Measurements from ENCODE around the gene TMEM30A. TPM values are rescaled to one million over a fixed set of nuclear protein-coding genes. Genes with fewer than 3 reads are reported as not detected.

The TMEM30A gene
- total RNA-seq, 2 experiments from 2014 or later, result 18.2 to 32.1 TPM

DNA sequence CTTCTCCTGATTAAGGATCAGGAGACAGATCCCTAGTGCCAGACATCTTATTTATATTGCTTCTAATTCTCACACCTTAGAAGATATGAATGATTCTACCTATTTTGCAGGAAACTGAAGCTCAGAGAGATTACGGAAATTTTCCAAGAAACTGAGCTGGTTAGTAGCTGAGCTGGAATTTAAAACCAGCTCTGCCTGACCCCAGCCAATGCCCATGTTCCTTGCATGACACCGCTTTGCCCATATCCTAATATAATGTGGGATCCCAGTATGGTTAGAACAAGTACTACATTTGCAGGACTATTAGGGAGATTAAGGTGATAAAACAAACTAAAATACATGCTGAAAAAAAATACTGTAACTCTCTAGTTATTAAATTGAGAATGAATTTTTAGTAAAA lies 1.9 kb downstream of the TMEM30A start:
- Histone ChIP-seq H3K27ac (ENCODE audit: low read depth, low read length, poor library complexity, severe bottlenecking) (no peak overlapping the region), H3K4me2 (ENCODE audit: low read length) (peak overlapping the region; percentile 98), H3K4me3 (ENCODE audit: low read depth, low read length, poor library complexity, severe bottlenecking) (peak overlapping the region; percentile 94), H3K36me3 (ENCODE audit: insufficient read depth, low read length) (no peaks in the 10 kb centered on the region), H3K79me2 (ENCODE audit: insufficient read depth, low read depth, low read length) (peaks cover 94% of the 10 kb centered on the region), H3K9me3 (ENCODE audit: low read length) (no peaks in the 10 kb centered on the region), H2AFZ (ENCODE audit: low read length) (no peak overlapping the region), H4K20me1 (ENCODE audit: insufficient read depth, low read length) (peaks cover 22% of the 10 kb centered on the region), H3K9me2 (ENCODE audit: insufficient read depth, low read length) (no peaks in the 10 kb centered on the region), H3K4me1 (ENCODE audit: insufficient read depth, low read length, poor library complexity, severe bottlenecking) (peaks cover 35% of the 10 kb centered on the region)
- no peak for DNase-seq (ENCODE audit: low spot score)
- POLR2A ChIA-PET, result interaction anchor here (0.5 to 3.8 kb wide), 5 partner anchors 11 to 32 kb away, joined by 3 to 36 read pairs (median 3); no protein-coding TSS in a partner anchor
- TF ChIP-seq EZH2phosphoT487 (IDR thresholded peaks at IDR 0.05; ENCODE audit: borderline replicate concordance, low read depth, low read length), result no peak
- intact Hi-C loops (cut with micrococcal nuclease; ENCODE audit: unreplicated experiment), result no loop called here
- CTCF ChIA-PET (ENCODE audit: unreplicated experiment), result interaction anchor here (1.2 kb wide), 1 partner anchor 24 kb away, joined by 3 read pairs; no protein-coding TSS in a partner anchor
- BruUV-seq (replicated peaks), result no TSS peak

GRCh38 chr6:75281653-75282052 lies 2.9 kb downstream of the TMEM30A start:
- Histone ChIP-seq H3K4me2 (ENCODE audit: low read length) (peak overlapping the region; percentile 98), H4K20me1 (ENCODE audit: insufficient read depth, low read length) (peaks cover 22% of the 10 kb centered on the region), H3K9me2 (ENCODE audit: insufficient read depth, low read length) (no peaks in the 10 kb centered on the region), H3K4me1 (ENCODE audit: insufficient read depth, low read length, poor library complexity, severe bottlenecking) (peaks cover 25% of the 10 kb centered on the region), H3K9me3 (ENCODE audit: low read length) (no peaks in the 10 kb centered on the region), H3K27ac (ENCODE audit: low read depth, low read length, poor library complexity, severe bottlenecking) (no peak overlapping the region), H3K4me3 (ENCODE audit: low read depth, low read length, poor library complexity, severe bottlenecking) (peak overlapping the region; percentile 50), H3K79me2 (ENCODE audit: insufficient read depth, low read depth, low read length) (peaks cover 96% of the 10 kb centered on the region), H3K36me3 (ENCODE audit: insufficient read depth, low read length) (no peaks in the 10 kb centered on the region; the same call in 1 of the 2 replicates), H2AFZ (ENCODE audit: low read length) (no peak overlapping the region)
- TF ChIP-seq, protein P1, sequence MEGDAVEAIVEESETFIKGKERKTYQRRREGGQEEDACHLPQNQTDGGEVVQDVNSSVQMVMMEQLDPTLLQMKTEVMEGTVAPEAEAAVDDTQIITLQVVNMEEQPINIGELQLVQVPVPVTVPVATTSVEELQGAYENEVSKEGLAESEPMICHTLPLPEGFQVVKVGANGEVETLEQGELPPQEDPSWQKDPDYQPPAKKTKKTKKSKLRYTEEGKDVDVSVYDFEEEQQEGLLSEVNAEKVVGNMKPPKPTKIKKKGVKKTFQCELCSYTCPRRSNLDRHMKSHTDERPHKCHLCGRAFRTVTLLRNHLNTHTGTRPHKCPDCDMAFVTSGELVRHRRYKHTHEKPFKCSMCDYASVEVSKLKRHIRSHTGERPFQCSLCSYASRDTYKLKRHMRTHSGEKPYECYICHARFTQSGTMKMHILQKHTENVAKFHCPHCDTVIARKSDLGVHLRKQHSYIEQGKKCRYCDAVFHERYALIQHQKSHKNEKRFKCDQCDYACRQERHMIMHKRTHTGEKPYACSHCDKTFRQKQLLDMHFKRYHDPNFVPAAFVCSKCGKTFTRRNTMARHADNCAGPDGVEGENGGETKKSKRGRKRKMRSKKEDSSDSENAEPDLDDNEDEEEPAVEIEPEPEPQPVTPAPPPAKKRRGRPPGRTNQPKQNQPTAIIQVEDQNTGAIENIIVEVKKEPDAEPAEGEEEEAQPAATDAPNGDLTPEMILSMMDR (conservative IDR thresholded peaks at IDR 0.05; ENCODE audit: low read length), result no peak
- no peak for TF ChIP-seq EZH2phosphoT487 (IDR thresholded peaks at IDR 0.05; ENCODE audit: borderline replicate concordance, low read depth, low read length)
- POLR2A ChIA-PET, result interaction anchor here (1.2 to 1.5 kb wide), 2 partner anchors 14 to 15 kb away, joined by 3 to 5 read pairs; no protein-coding TSS in a partner anchor
- CTCF ChIA-PET (ENCODE audit: unreplicated experiment), result no interaction called here
- BruUV-seq (replicated peaks), result no TSS peak
- no peak for DNase-seq (ENCODE audit: low spot score)
- intact Hi-C loops (cut with micrococcal nuclease; ENCODE audit: unreplicated experiment), result no loop called here

DNA sequence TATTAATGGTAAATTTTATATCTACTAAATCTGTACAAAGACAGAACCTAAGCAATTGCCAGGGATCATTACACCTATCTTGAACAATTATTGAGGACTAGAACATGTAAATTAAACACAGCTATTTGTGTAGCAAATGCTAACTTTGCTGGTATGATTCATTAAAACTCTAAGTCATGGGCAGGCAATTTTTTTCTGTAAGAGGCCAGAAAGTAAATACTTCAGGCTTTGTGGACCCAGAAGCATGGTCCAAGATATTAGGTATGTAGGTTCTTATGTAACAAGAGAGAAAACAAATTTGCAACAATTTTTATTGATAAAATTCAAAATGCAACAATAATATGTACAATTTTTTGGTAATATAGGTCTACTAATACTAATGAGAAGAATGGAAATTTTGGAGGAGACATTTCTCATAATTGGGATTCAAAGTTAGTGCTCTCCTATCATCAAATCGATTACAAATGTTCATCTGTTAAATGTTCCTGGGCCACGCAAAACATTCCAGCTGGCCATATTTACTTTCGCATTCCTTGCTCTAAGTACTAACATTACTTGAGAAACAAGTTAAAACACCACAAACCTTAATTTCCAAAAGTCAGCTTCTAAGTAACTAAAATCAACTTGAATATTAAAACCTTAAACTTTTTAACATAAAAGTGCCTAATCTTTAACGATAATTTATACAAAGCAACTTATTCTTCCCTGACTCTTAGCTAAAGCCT lies 4.3 kb downstream of the TMEM30A start:
- intact Hi-C loops (cut with micrococcal nuclease; ENCODE audit: unreplicated experiment), result no loop called here
- H4K20me1 ChIP-seq (ENCODE audit: insufficient read depth, low read length), result peaks cover 22% of the 10 kb centered on the region
- H3K27ac ChIP-seq (ENCODE audit: low read depth, low read length, poor library complexity, severe bottlenecking), result no peak overlapping the region
- no peak overlapping the region for H3K4me3 ChIP-seq (ENCODE audit: low read depth, low read length, poor library complexity, severe bottlenecking)
- H3K36me3 ChIP-seq (ENCODE audit: insufficient read depth, low read length), result peaks cover 11% of the 10 kb centered on the region; the same call in 1 of the 2 replicates
- TF ChIP-seq, protein P1 (conservative IDR thresholded peaks at IDR 0.05; ENCODE audit: low read length), result no peak
- TF ChIP-seq EZH2phosphoT487 (IDR thresholded peaks at IDR 0.05; ENCODE audit: borderline replicate concordance, low read depth, low read length), result no peak
- BruUV-seq (replicated peaks), result no TSS peak
- no peak overlapping the region for H2AFZ ChIP-seq (ENCODE audit: low read length)
- H3K4me1 ChIP-seq (ENCODE audit: insufficient read depth, low read length, poor library complexity, severe bottlenecking), result peaks cover 15% of the 10 kb centered on the region
- POLR2A ChIA-PET, result interaction anchor here (0.9 to 1.5 kb wide), 3 partner anchors 10 to 28 kb away, joined by 3 to 4 read pairs (median 4); no protein-coding TSS in a partner anchor
- no peaks in the 10 kb centered on the region for H3K9me2 ChIP-seq (ENCODE audit: insufficient read depth, low read length)
- no peak for DNase-seq (ENCODE audit: low spot score)
- H3K9me3 ChIP-seq (ENCODE audit: low read length), result no peaks in the 10 kb centered on the region
- H3K79me2 ChIP-seq (ENCODE audit: insufficient read depth, low read depth, low read length), result peaks cover 96% of the 10 kb centered on the region
- 0 out of 2 replicates have a peak overlapping the region, but pooled peaks have one; percentile 8 for H3K4me2 ChIP-seq (ENCODE audit: low read length)
- CTCF ChIA-PET (ENCODE audit: unreplicated experiment), result no interaction called here

All from OCI-LY7 (cell line).